SJSA1 (cell line): ENCODE measurements around the gene RNF113B. TPM values are rescaled to one million over a fixed set of nuclear protein-coding genes. Genes with fewer than 3 reads are reported as not detected.

Experiments used
- DNase-seq, 2 experiments: peaks; one replicate each; pipeline ENCODE4 v3.0.0-alpha.2; 2015 to 2020; ENCODE audit warnings: low spot score in 2 of 2, low read depth in 1 of 2
- H3K27ac ChIP-seq: fragments of 250-450 bp; sonication (Bioruptor Pico); 2 replicates; pipeline ENCODE4 v1.5.1; 2020; ENCODE audit warnings: mild to moderate bottlenecking, moderate library complexity
- H3K27me3 ChIP-seq: fragments of 250-450 bp; sonication (Bioruptor Pico); replicated peaks from 2 replicates; pipeline ENCODE4 v1.5.1; 2020; ENCODE audit warnings: mild to moderate bottlenecking, moderate library complexity
- H3K36me3 ChIP-seq: fragments of 250-450 bp; sonication (Bioruptor Pico); 2 replicates; pipeline ENCODE4 v1.5.1; 2020; ENCODE audit warnings: mild to moderate bottlenecking
- H3K4me1 ChIP-seq: fragments of 250-450 bp; sonication (Bioruptor Pico); replicated peaks from 2 replicates; pipeline ENCODE4 v1.6.1; 2021; ENCODE audit warnings: mild to moderate bottlenecking
- H3K4me3 ChIP-seq: fragments of 250-450 bp; sonication (Bioruptor Pico); 2 replicates; pipeline ENCODE4 v1.5.1; 2020; ENCODE audit warnings: mild to moderate bottlenecking
- H3K9me3 ChIP-seq: fragments of 250-450 bp; sonication (Bioruptor Pico); replicated peaks from 2 replicates; pipeline ENCODE4 v1.5.1; 2020; ENCODE audit warnings: mild to moderate bottlenecking
- total RNA-seq: library from RNA; depleted of rRNA; stranded (reverse); fragments of >200 nt; shearing (Covaris generic); gene quantifications from 2 replicates; pipeline ENCODE4 v1.2.3, GENCODE V29; 2014; rRNA removed

Gene RNF113B
- total RNA-seq = not detected in 2 replicates

- H3K27me3 ChIP-seq = no peaks in the 10 kb centered on the region
- H3K27ac ChIP-seq = peak within 1 kb of the TSS; percentile 44
- no peak within 1 kb of the TSS for H3K4me3 ChIP-seq
- H3K36me3 ChIP-seq = peaks cover 8% of the 10 kb centered on the region
- peak in 1 of 2 experiments; percentile 49 for DNase-seq
- H3K4me1 ChIP-seq = peaks cover 61% of the 10 kb centered on the region
- H3K9me3 ChIP-seq = no peaks in the 10 kb centered on the region
These were observed at the start of gene RNF113B for GRCh38 chr13:98176777-98177608. Gene RNF113B, minus strand, starts transcription at chr13:98177269. Its CDS starts 33 bp downstream, at chr13:98177236.

GRCh38 chr13:98226496-98226895 is 49.4 kb upstream of the RNF113B start:
- Histone ChIP-seq H3K4me3 (no peak overlapping the region), H3K36me3 (peaks cover 27% of the 10 kb centered on the region), H3K4me1 (peaks cover 11% of the 10 kb centered on the region), H3K9me3 (0 out of 2 replicates have a peak, but pooled peaks cover 2% of the 10 kb centered on the region), H3K27me3 (no peaks in the 10 kb centered on the region), H3K27ac (no peak overlapping the region)
- DNase-seq = no peak

- peaks cover 14% of the 10 kb centered on the region for H3K4me1 ChIP-seq
- no peak overlapping the region for H3K4me3 ChIP-seq
- H3K9me3 ChIP-seq = 0 out of 2 replicates have a peak, but pooled peaks cover 2% of the 10 kb centered on the region
- no peak overlapping the region for H3K27ac ChIP-seq
- DNase-seq = no peak
- peaks cover 29% of the 10 kb centered on the region for H3K36me3 ChIP-seq
- no peaks in the 10 kb centered on the region for H3K27me3 ChIP-seq
These were observed 48.2 kb upstream of the RNF113B start for GRCh38 chr13:98225036-98225940.

GRCh38 chr13:98224557-98224956 is 47.5 kb upstream of the RNF113B start:
- DNase-seq = no peak
- H3K27me3 ChIP-seq = no peaks in the 10 kb centered on the region
- 0 out of 2 replicates have a peak, but pooled peaks cover 2% of the 10 kb centered on the region for H3K9me3 ChIP-seq
- peaks cover 24% of the 10 kb centered on the region for H3K36me3 ChIP-seq
- no peak overlapping the region for H3K27ac ChIP-seq
- H3K4me3 ChIP-seq = no peak overlapping the region
- H3K4me1 ChIP-seq = peaks cover 14% of the 10 kb centered on the region

GRCh38 chr13:98223741-98224140 is 46.7 kb upstream of the RNF113B start:
- Histone ChIP-seq H3K4me3 (no peak overlapping the region), H3K27ac (no peak overlapping the region), H3K27me3 (no peaks in the 10 kb centered on the region), H3K36me3 (peaks cover 24% of the 10 kb centered on the region), H3K4me1 (peaks cover 14% of the 10 kb centered on the region), H3K9me3 (0 out of 2 replicates have a peak, but pooled peaks cover 2% of the 10 kb centered on the region)
- no peak for DNase-seq

GRCh38 chr13:98222816-98223215 is 45.7 kb upstream of the RNF113B start:
- H3K27ac ChIP-seq = no peak overlapping the region
- DNase-seq = no peak
- peaks cover 26% of the 10 kb centered on the region for H3K36me3 ChIP-seq
- 0 out of 2 replicates have a peak, but pooled peaks cover 2% of the 10 kb centered on the region for H3K9me3 ChIP-seq
- peaks cover 14% of the 10 kb centered on the region for H3K4me1 ChIP-seq
- H3K27me3 ChIP-seq = no peaks in the 10 kb centered on the region
- H3K4me3 ChIP-seq = no peak overlapping the region

GRCh38 chr13:98222081-98222554 is 45.0 kb upstream of the RNF113B start:
- Histone ChIP-seq H3K27me3 (no peaks in the 10 kb centered on the region), H3K4me3 (no peak overlapping the region), H3K4me1 (peaks cover 14% of the 10 kb centered on the region), H3K27ac (0 out of 2 replicates have a peak overlapping the region, but pooled peaks have one; percentile 5), H3K36me3 (peaks cover 28% of the 10 kb centered on the region), H3K9me3 (no peaks in the 10 kb centered on the region)
- DNase-seq = peak in 1 of 2 experiments; percentile 38

GRCh38 chr13:98221234-98221633 is 44.2 kb upstream of the RNF113B start:
- peaks cover 20% of the 10 kb centered on the region for H3K4me1 ChIP-seq
- H3K4me3 ChIP-seq = no peak overlapping the region
- H3K27me3 ChIP-seq = no peaks in the 10 kb centered on the region
- H3K9me3 ChIP-seq = no peaks in the 10 kb centered on the region
- H3K27ac ChIP-seq = no peak overlapping the region
- peaks cover 25% of the 10 kb centered on the region for H3K36me3 ChIP-seq
- DNase-seq = no peak

- Histone ChIP-seq H3K4me3 (no peak overlapping the region), H3K9me3 (no peaks in the 10 kb centered on the region), H3K36me3 (peaks cover 19% of the 10 kb centered on the region), H3K27me3 (no peaks in the 10 kb centered on the region), H3K4me1 (peaks cover 25% of the 10 kb centered on the region), H3K27ac (no peak overlapping the region)
- DNase-seq = no peak
These were observed 43.3 kb upstream of the RNF113B start for GRCh38 chr13:98220271-98220791.

GRCh38 chr13:98219685-98220084 is 42.6 kb upstream of the RNF113B start:
- H3K4me1 ChIP-seq = peaks cover 31% of the 10 kb centered on the region

GRCh38 chr13:98217597-98217996 is 40.5 kb upstream of the RNF113B start:
- Histone ChIP-seq H3K27me3 (no peaks in the 10 kb centered on the region), H3K4me1 (peaks cover 47% of the 10 kb centered on the region), H3K4me3 (no peak overlapping the region), H3K36me3 (peaks cover 20% of the 10 kb centered on the region), H3K9me3 (no peaks in the 10 kb centered on the region), H3K27ac (no peak overlapping the region)
- no peak for DNase-seq

More at GRCh38 chr13:98219685-98220084, 42.6 kb upstream of the RNF113B start:
- DNase-seq = no peak
- H3K9me3 ChIP-seq = no peaks in the 10 kb centered on the region
- H3K36me3 ChIP-seq = peaks cover 13% of the 10 kb centered on the region
- no peak overlapping the region for H3K4me3 ChIP-seq
- H3K27me3 ChIP-seq = no peaks in the 10 kb centered on the region
- H3K27ac ChIP-seq = no peak overlapping the region

GRCh38 chr13:98216711-98217285 is 39.7 kb upstream of the RNF113B start:
- no peak overlapping the region for H3K4me3 ChIP-seq
- no peaks in the 10 kb centered on the region for H3K9me3 ChIP-seq
- no peaks in the 10 kb centered on the region for H3K27me3 ChIP-seq
- H3K36me3 ChIP-seq = peaks cover 20% of the 10 kb centered on the region
- H3K27ac ChIP-seq = 0 out of 2 replicates have a peak overlapping the region, but pooled peaks have one; percentile 6
- H3K4me1 ChIP-seq = peaks cover 42% of the 10 kb centered on the region
- DNase-seq = no peak

- Histone ChIP-seq H3K9me3 (no peaks in the 10 kb centered on the region), H3K36me3 (peaks cover 21% of the 10 kb centered on the region), H3K27me3 (no peaks in the 10 kb centered on the region), H3K27ac (no peak overlapping the region), H3K4me1 (peaks cover 35% of the 10 kb centered on the region), H3K4me3 (no peak overlapping the region)
- DNase-seq = peak; percentile 57 to 62
These were observed 39.1 kb upstream of the RNF113B start for GRCh38 chr13:98216135-98216565.
